ENCODE data around the gene TEAD2. TPM values are rescaled to one million over a fixed set of nuclear protein-coding genes. Genes with fewer than 3 reads are reported as not detected.

Gene TEAD2
- total RNA-seq, 1 donor from 2014 or later, result 51.4 TPM

- Histone ChIP-seq H3K4me3 (no peak overlapping the region), H3K27ac (no peak overlapping the region), H3K4me1 (peaks cover 6 to 14% of the 10 kb centered on the region in 2 donors), H3K9me3 (no peaks in the 10 kb centered on the region), H3K36me3 (peaks cover 40 to 47% of the 10 kb centered on the region in 2 donors), H3K27me3 (no peaks in the 10 kb centered on the region)
- TF ChIP-seq, protein P1, sequence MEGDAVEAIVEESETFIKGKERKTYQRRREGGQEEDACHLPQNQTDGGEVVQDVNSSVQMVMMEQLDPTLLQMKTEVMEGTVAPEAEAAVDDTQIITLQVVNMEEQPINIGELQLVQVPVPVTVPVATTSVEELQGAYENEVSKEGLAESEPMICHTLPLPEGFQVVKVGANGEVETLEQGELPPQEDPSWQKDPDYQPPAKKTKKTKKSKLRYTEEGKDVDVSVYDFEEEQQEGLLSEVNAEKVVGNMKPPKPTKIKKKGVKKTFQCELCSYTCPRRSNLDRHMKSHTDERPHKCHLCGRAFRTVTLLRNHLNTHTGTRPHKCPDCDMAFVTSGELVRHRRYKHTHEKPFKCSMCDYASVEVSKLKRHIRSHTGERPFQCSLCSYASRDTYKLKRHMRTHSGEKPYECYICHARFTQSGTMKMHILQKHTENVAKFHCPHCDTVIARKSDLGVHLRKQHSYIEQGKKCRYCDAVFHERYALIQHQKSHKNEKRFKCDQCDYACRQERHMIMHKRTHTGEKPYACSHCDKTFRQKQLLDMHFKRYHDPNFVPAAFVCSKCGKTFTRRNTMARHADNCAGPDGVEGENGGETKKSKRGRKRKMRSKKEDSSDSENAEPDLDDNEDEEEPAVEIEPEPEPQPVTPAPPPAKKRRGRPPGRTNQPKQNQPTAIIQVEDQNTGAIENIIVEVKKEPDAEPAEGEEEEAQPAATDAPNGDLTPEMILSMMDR (IDR thresholded peaks at IDR 0.05), result no peak
- peak in 1 of 2 donors; percentile 49 for DNase-seq (ENCODE audit: low spot score in 2 of 2)
- intact Hi-C loops (cut with DNase I), result no loop called here
These were observed 19.9 kb downstream of the TEAD2 start for GRCh38 chr19:49342291-49342721.

- Histone ChIP-seq H3K27me3 (no peaks in the 10 kb centered on the region), H3K36me3 (peaks cover 28 to 34% of the 10 kb centered on the region in 2 donors), H3K4me3 (no peak overlapping the region), H3K9me3 (no peaks in the 10 kb centered on the region), H3K4me1 (peaks cover 6 to 14% of the 10 kb centered on the region in 2 donors), H3K27ac (peak overlapping the region; percentile 85 to 86)
- intact Hi-C loops (cut with DNase I), result no loop called here
- DNase-seq (ENCODE audit: low spot score in 2 of 2), result peak in 1 of 2 donors; percentile 40
- TF ChIP-seq, protein P1 (IDR thresholded peaks at IDR 0.05), result no peak
These were observed 21.1 kb downstream of the TEAD2 start for GRCh38 chr19:49340865-49341718.

- Histone ChIP-seq H3K9me3 (no peaks in the 10 kb centered on the region), H3K4me1 (peaks cover 6 to 14% of the 10 kb centered on the region in 2 donors), H3K4me3 (peak overlapping the region; percentile 44 to 67), H3K36me3 (peaks cover 21 to 27% of the 10 kb centered on the region in 2 donors), H3K27ac (peak overlapping the region; percentile 85 to 86), H3K27me3 (no peaks in the 10 kb centered on the region)
- TF ChIP-seq, protein P1 (IDR thresholded peaks at IDR 0.05), result no peak
- intact Hi-C loops (cut with DNase I), result no loop called here
- DNase-seq (ENCODE audit: low spot score in 2 of 2), result peak in 1 of 2 donors; percentile 88
These were observed 21.9 kb downstream of the TEAD2 start for GRCh38 chr19:49340069-49340864.

- DNase-seq (ENCODE audit: low spot score in 2 of 2), result peak; percentile 68 to 94
- Histone ChIP-seq H3K4me1 (peaks cover 6 to 14% of the 10 kb centered on the region in 2 donors), H3K36me3 (peaks cover 13 to 20% of the 10 kb centered on the region in 2 donors), H3K9me3 (no peaks in the 10 kb centered on the region), H3K4me3 (peak overlapping the region; percentile 44 to 67), H3K27ac (peak overlapping the region; percentile 85 to 86), H3K27me3 (no peaks in the 10 kb centered on the region)
- intact Hi-C loops (cut with DNase I), result loop anchor here (1.0 kb wide), 1 partner anchor 24 kb away; the partner anchor contains the start of gene DKKL1
- TF ChIP-seq, protein P1 (IDR thresholded peaks at IDR 0.05), result no peak
These were observed 22.7 kb downstream of the TEAD2 start for GRCh38 chr19:49339301-49340068.
